Activated CD8-positive, alpha-beta T cell treated with anti-CD3 and anti-CD28 coated beads, Interleukin-2, amount 10 ng/mL, durations not matched to agents 7 days and 5 days (primary cell): ENCODE data around the gene SLX4. TPM values are rescaled to one million over a fixed set of nuclear protein-coding genes. Genes with fewer than 3 reads are reported as not detected.
"Not testable (repeated sequence)": the region's sequence is repeated elsewhere in the genome, so short reads cannot be mapped to it uniquely, and the experiment has no call there.

Source experiments
- ATAC-seq: fragments of 150-1000 bp; cut with Tn5 transposase; one replicate; pipeline ENCODE4 v1.10.0; 2021; ENCODE audit warnings: moderate library complexity
- CTCF ChIA-PET: fragments of 350-600 bp; sonication (Branson Sonifier 250); formaldehyde crosslinking; loops from one replicate; lab custom pipeline; 2021; ENCODE audit warnings: antibody characterized with exemption; lab: Charles Lee
- POLR2A ChIA-PET: fragments of 350-600 bp; sonication (Branson Sonifier 250); formaldehyde crosslinking; loops from one replicate; lab custom pipeline; 2021; ENCODE audit warnings: antibody characterized with exemption; lab: Charles Lee
- DNase-seq: peaks from one replicate; pipeline ENCODE4 v3.0.0-alpha.2; 2020
- H3K27ac Mint-ChIP-seq: one replicate; pipeline ENCODE4 v1.8.0; 2021; ENCODE audit warnings: mild to moderate bottlenecking, mixed read lengths
- H3K27me3 Mint-ChIP-seq: one replicate; pipeline ENCODE4 v1.8.0; 2021; ENCODE audit warnings: low read depth, mixed read lengths
- H3K36me3 Mint-ChIP-seq: one replicate; pipeline ENCODE4 v1.8.0; 2021; ENCODE audit warnings: low read depth, mixed read lengths
- H3K4me1 Mint-ChIP-seq: one replicate; pipeline ENCODE4 v1.8.0; 2021; ENCODE audit warnings: low read depth, mixed read lengths
- H3K4me3 Mint-ChIP-seq: one replicate; pipeline ENCODE4 v1.8.0; 2021; ENCODE audit warnings: mild to moderate bottlenecking, mixed read lengths
- H3K9me3 Mint-ChIP-seq: one replicate; pipeline ENCODE4 v1.8.0; 2022; ENCODE audit warnings: mixed read lengths; ENCODE audit not compliant: insufficient read depth
- total RNA-seq, 2 experiments: library from RNA; stranded (reverse); gene quantifications; one replicate each; pipeline ENCODE4 v1.2.3, GENCODE V29; 2021

SLX4 gene, protein sequence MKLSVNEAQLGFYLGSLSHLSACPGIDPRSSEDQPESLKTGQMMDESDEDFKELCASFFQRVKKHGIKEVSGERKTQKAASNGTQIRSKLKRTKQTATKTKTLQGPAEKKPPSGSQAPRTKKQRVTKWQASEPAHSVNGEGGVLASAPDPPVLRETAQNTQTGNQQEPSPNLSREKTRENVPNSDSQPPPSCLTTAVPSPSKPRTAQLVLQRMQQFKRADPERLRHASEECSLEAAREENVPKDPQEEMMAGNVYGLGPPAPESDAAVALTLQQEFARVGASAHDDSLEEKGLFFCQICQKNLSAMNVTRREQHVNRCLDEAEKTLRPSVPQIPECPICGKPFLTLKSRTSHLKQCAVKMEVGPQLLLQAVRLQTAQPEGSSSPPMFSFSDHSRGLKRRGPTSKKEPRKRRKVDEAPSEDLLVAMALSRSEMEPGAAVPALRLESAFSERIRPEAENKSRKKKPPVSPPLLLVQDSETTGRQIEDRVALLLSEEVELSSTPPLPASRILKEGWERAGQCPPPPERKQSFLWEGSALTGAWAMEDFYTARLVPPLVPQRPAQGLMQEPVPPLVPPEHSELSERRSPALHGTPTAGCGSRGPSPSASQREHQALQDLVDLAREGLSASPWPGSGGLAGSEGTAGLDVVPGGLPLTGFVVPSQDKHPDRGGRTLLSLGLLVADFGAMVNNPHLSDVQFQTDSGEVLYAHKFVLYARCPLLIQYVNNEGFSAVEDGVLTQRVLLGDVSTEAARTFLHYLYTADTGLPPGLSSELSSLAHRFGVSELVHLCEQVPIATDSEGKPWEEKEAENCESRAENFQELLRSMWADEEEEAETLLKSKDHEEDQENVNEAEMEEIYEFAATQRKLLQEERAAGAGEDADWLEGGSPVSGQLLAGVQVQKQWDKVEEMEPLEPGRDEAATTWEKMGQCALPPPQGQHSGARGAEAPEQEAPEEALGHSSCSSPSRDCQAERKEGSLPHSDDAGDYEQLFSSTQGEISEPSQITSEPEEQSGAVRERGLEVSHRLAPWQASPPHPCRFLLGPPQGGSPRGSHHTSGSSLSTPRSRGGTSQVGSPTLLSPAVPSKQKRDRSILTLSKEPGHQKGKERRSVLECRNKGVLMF (N-terminal part only)
- 10 to 100 TPM; 16.3 to 16.5 TPM for total RNA-seq

DNA sequence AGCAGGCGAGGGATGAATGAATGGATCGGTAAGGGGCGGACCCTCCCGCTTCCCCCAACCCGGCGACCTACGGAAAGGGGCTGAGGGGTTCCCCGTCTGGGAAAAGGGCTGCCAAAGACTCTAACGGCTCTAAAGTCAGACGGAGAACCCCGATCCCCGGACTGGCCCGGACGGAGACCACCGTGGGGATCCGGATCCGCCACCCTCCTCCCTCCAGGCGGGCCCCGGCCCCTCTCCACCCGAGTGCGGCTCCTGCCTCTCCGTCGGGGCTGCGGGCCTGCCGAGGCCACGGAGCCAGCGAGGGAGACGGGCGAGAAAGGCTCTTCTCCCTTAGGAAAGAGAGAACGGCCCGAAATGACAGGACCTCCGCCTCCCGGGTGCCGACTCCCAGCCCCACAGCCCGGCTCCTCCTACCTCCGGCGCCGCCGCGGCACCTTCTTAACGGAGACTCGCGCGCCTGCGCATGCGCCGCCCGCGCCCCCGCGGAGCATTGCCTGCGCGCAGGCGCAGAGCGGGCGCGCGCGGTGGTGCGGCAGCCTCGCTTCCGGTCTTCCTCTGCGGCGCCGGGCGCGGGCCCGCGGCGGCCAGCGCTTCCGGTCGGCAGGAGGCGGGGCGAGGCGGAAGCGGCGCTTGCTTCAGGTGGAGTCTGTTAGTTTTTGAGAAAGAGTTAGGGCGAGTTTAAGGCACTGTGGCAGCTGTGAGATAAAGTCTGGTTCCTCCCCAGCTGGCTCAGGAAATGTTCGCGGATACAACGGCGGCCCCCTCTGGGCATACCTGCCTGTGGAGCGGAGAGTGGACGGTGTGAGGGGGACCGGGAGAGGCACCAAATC, at the start of gene SLX4:
Gene SLX4 (minus strand): TSS at position 461 of the 830 bp plus-strand sequence. CDS start 2,642 bp downstream, outside the sequence.
- Mint-ChIP-seq H3K4me1 (peaks cover 61% of the 10 kb centered on the region), H3K36me3 (peaks cover 55% of the 10 kb centered on the region)

DNA sequence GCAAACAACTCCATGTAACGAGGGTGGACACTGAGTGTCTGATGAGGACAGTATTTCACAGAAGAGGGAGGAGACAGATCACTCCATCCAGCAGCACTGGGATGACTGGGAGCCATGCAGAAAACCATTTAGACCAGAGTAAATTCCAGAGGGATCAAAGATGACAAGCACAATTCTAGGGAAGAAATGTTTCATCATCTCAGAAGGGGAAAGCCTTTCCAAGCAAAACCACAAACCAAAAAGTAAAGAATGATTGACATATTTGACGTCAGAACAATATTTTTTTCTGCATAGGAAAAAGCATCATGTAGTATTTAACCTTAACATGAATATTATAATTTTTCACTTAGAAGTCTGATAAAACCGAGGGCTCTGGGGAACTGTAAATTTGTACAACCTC, 47.8 kb upstream of the SLX4 start:
- Mint-ChIP-seq H3K4me3 (no peak overlapping the region), H3K36me3 (peaks cover 60% of the 10 kb centered on the region), H3K27ac (peak overlapping the region; percentile 43), H3K27me3 (no peaks in the 10 kb centered on the region), H3K4me1 (peaks cover 33% of the 10 kb centered on the region), H3K9me3 (no peaks in the 10 kb centered on the region)
- ATAC-seq (no peak), DNase-seq (no peak)
- ChIA-PET POLR2A (interaction anchor here (1.2 kb wide), 1 partner anchor 17 kb away, joined by 3 read pairs; no protein-coding TSS in a partner anchor), CTCF (no interaction called here)

More for the DNA sequence above, at the start of gene SLX4:
- peak within 1 kb of the TSS; percentile 98 for H3K27ac Mint-ChIP-seq
- peak; percentile 91 for ATAC-seq
- DNase-seq, result peak; percentile 92
- no peaks in the 10 kb centered on the region for H3K9me3 Mint-ChIP-seq
- H3K4me3 Mint-ChIP-seq, result peak within 1 kb of the TSS; percentile 97
- H3K27me3 Mint-ChIP-seq, result no peaks in the 10 kb centered on the region
- POLR2A ChIA-PET, result interaction anchor here (0.7 to 2.7 kb wide), 10 partner anchors 11 to 150 kb away, joined by 3 to 17 read pairs (median 4); partner anchors contain the start of gene TRAP1
- CTCF ChIA-PET, result interaction anchor here (0.6 to 1.5 kb wide), 8 partner anchors 11 to 884 kb away, joined by 3 to 9 read pairs (median 3); partner anchors contain the start of gene NLRC3

DNA sequence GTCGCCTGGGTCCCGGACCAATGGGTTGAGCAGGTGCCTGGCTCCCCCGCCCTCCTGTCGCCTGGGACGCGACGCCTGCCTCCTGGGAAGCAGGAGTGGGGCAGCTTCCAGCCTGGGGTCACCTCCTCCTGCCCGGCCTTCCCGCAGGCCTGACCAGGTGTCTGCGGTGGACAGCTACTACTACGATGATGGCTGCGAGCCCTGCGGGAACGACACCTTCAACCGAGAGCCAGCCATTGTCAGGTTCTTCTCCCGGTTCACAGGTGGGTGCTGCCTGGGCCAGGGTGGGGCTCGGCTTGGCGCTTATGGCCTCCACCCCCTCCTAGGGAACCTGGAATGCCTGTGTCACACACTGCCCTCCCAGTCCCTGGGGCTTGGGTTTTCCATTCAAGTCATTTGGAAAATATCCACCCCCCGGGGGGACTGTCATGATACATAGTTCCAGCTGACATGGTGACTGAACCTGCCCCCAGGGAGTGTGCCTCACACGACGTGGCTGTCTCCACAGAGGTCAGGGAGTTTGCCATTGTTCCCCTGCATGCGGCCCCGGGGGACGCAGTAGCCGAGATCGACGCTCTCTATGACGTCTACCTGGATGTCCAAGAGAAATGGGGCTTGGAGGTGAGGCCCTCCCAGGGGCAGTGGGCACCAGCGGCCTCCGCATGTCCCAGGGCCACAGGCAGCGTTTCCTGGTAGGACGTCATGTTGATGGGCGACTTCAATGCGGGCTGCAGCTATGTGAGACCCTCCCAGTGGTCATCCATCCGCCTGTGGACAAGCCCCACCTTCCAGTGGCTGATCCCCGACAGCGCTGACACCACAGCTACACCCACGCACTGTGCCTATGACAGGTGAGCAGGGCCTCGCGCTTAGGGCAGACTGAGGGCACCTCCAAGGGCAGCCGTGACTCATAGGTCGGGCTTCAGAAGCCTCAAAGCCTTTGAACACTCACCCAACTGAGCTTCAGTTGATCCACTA, 45.4 kb upstream of the SLX4 start:
- DNase-seq (no peak), ATAC-seq (no peak)
- Mint-ChIP-seq H3K27me3 (no peaks in the 10 kb centered on the region), H3K4me3 (no peak overlapping the region), H3K9me3 (no peaks in the 10 kb centered on the region), H3K27ac (peak overlapping the region; percentile 78), H3K4me1 (peaks cover 35% of the 10 kb centered on the region), H3K36me3 (peaks cover 52% of the 10 kb centered on the region)
- CTCF ChIA-PET, result interaction anchor here (0.7 to 2.5 kb wide), 3 partner anchors 10 to 78 kb away, joined by 3 to 9 read pairs (median 3); no protein-coding TSS in a partner anchor
- POLR2A ChIA-PET, result interaction anchor here (0.9 kb wide), 1 partner anchor 19 kb away, joined by 3 read pairs; no protein-coding TSS in a partner anchor

DNA sequence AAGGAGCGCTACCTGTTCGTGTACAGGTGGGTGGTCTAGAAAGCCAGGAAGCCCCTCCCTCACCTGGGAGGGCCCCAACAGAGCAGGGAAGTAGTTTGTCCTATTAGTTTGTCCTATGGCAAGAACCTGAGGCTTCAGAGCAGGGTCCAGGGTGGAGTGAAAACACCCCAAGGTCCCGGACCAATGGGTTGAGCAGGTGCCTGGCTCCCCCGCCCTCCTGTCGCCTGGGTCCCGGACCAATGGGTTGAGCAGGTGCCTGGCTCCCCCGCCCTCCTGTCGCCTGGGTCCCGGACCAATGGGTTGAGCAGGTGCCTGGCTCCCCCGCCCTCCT, 44.7 kb upstream of the SLX4 start:
- POLR2A ChIA-PET, DNase-seq: not testable (repeated sequence)
- CTCF ChIA-PET, result interaction anchor here (0.7 to 2.5 kb wide), 3 partner anchors 10 to 77 kb away, joined by 3 to 9 read pairs (median 3); no protein-coding TSS in a partner anchor

DNA sequence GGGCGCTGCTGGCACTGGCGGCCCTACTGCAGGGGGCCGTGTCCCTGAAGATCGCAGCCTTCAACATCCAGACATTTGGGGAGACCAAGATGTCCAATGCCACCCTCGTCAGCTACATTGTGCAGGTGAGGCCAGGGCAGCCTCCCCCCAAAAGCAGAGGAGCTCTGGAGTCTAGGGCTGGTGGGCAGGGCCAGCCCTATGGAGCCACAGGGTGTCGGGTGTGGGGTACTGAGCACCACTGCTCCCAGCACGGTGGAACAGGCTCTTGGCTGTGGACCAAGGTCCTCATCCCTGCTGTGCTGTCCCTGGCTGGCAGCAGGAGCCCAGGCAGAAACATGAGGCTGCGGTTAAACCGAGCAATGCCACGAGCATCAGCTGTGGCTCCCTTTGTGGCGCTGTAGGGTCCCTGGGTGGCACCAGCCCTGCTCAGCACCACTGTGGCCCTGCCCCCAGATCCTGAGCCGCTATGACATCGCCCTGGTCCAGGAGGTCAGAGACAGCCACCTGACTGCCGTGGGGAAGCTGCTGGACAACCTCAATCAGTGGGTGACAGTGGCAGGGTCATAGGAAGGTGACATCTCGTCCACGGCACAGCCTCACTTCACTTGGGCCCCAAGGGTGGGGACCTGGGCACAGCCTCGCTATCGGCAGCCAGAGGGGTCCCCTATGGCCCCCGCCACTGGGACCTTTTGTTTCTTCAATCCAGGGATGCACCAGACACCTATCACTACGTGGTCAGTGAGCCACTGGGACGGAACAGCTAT, 44.2 kb upstream of the SLX4 start:
- ChIA-PET POLR2A (no interaction called here), CTCF (interaction anchor here (1.6 to 2.5 kb wide), 2 partner anchors 18 to 29 kb away, joined by 5 to 9 read pairs; no protein-coding TSS in a partner anchor)
- peaks cover 27% of the 10 kb centered on the region for H3K4me1 Mint-ChIP-seq
- H3K36me3 Mint-ChIP-seq, result peaks cover 46% of the 10 kb centered on the region
- H3K27ac Mint-ChIP-seq, result no peak overlapping the region
- ATAC-seq (no peak), DNase-seq (no peak)
- H3K9me3 Mint-ChIP-seq, result no peaks in the 10 kb centered on the region
- H3K4me3 Mint-ChIP-seq, result no peak overlapping the region
- no peaks in the 10 kb centered on the region for H3K27me3 Mint-ChIP-seq

More for the DNA sequence above, 44.7 kb upstream of the SLX4 start:
- not testable (repeated sequence) for H3K27ac Mint-ChIP-seq, H3K4me3 Mint-ChIP-seq, ATAC-seq, H3K9me3 Mint-ChIP-seq, H3K27me3 Mint-ChIP-seq
- Mint-ChIP-seq H3K4me1 (peaks cover 31% of the 10 kb centered on the region), H3K36me3 (peaks cover 51% of the 10 kb centered on the region)

DNA sequence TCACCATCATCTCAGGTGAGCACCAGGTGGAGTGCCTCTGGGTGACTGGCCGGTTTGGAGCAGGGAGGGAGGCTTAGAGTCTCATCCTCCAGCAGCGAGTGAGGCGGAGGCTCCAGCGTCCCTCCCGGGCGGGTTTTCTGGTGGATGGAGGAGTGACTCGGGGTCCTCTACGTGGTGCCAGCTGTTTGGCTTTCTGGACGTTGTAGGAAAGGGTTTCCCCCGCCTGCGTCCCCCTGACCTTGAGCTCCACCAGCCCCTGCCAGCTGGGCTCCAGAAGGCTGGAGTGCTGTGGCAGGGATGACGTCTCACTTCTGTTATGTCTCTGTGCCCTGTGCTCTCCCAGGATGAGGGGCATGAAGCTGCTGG, 43.6 kb upstream of the SLX4 start:
- Mint-ChIP-seq H3K4me3 (no peak overlapping the region), H3K27ac (no peak overlapping the region), H3K27me3 (no peaks in the 10 kb centered on the region), H3K9me3 (no peaks in the 10 kb centered on the region), H3K4me1 (peaks cover 25% of the 10 kb centered on the region), H3K36me3 (peaks cover 47% of the 10 kb centered on the region)
- ChIA-PET POLR2A (no interaction called here), CTCF (interaction anchor here (1.6 to 2.5 kb wide), 2 partner anchors 17 to 29 kb away, joined by 5 to 9 read pairs; no protein-coding TSS in a partner anchor)
- DNase-seq (no peak), ATAC-seq (no peak)

DNA sequence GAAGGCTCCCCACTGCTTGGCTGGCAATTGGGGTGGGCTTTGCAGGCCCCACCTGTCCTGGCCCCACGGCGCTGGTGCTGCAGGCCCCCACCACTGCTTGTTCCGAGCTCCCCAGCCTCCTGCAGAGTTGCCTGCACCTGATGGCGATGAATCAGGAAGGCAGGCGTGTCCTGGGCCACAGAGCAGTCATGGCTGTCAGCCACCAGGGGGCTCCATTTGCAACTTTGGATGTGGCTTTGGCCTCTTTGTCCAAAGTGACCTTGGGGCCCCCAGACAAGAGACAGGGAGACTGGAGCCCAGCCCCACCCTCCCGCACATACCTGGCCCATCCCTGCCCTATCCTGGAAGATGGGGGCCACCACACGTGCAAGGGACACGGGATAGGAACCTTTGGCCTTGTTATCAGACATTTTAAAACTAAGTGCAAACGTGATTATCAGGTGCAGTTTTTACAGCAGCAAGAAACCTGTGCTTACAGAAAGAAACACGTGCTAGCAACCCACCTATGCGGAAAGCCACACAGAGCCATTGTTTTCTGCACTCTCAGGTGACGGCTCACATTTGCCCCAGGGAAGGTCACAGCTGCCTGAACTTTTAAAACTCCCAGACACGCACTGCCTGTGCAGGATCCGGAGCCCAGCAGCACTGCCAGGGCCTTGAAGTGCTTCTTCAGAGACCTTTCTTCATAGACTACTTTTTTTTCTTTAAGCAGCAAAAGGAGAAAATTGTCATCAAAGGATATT, 43.0 kb upstream of the SLX4 start, which contains the start of gene DNASE1:
Gene DNASE1 (plus strand): TSS at position 443 of the 743 bp plus-strand sequence. CDS start 683 bp downstream, outside the sequence.
- Mint-ChIP-seq H3K4me3 (no peak within 1 kb of the TSS), H3K27ac (no peak within 1 kb of the TSS), H3K9me3 (no peaks in the 10 kb centered on the region), H3K4me1 (peaks cover 20% of the 10 kb centered on the region), H3K36me3 (peaks cover 41% of the 10 kb centered on the region), H3K27me3 (no peaks in the 10 kb centered on the region)
- peak; percentile 80 for ATAC-seq
- ChIA-PET CTCF (interaction anchor here (0.6 to 2.5 kb wide), 6 partner anchors 8 to 154 kb away, joined by 3 to 9 read pairs (median 6); no protein-coding TSS in a partner anchor), POLR2A (no interaction called here)
- DNase-seq, result peak; percentile 75

DNA sequence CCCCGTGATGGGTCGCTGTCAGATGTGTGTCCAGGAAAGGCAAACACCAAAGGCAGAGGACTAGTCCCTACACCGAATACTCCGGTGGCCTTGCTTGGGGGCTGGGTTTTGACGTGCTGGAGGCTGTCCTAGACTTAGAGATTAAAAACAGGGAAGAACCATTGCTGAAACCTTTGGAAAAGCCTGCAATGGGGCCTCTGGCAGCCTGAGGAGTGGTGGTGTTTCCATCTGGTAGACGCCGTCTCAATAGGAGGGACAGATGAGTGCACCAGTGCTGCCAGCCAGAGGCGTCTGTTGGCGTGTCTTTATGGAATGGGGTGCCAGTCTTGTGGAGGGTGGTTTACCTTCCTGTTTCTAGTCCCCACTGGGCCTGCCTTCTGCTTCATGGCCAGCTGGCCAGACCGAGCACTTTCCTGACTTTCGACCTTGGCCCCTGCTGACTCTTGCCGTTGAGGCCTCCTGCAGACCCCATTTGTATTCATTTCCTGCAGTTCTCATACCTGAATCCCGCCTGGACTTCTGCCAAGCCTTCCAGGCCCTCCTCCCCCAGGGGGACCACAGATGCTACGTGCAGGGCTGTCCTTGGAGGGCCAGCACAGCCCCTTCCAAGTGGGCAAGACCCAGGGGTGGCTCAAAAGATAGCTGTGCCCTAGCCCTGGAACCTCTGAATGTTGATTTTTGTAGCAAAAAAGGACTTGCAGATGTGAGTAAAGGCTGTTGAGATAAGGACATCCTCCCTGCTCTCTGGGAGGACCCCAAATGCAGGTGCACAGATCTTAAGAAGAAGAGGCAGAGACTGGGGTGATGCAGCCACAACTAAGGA, 41.2 kb upstream of the SLX4 start:
- Mint-ChIP-seq H3K9me3 (no peaks in the 10 kb centered on the region), H3K27me3 (no peaks in the 10 kb centered on the region), H3K36me3 (peaks cover 31% of the 10 kb centered on the region), H3K4me1 (peaks cover 13% of the 10 kb centered on the region), H3K4me3 (no peak overlapping the region), H3K27ac (no peak overlapping the region)
- ATAC-seq (no peak), DNase-seq (no peak)
- POLR2A ChIA-PET, result no interaction called here
- CTCF ChIA-PET, result interaction anchor here (1.9 kb wide), 1 partner anchor 26 kb away, joined by 7 read pairs; no protein-coding TSS in a partner anchor
